Naive B cell (primary cell): ENCODE measurements around the gene TOLLIP. TPM values are rescaled to one million over a fixed set of nuclear protein-coding genes. Genes with fewer than 3 reads are reported as not detected.
"Not testable (repeated sequence)": the region's sequence is repeated elsewhere in the genome, so short reads cannot be mapped to it uniquely, and the experiment has no call there.

ENCODE experiments used
- ATAC-seq, 2 donors: fragments of 150-1000 bp; cut with Tn5 transposase; 2 replicates each; pipeline ENCODE4 v1.10.0; 2021; ENCODE audit warnings: low read depth in 2 of 2, mild to moderate bottlenecking in 2 of 2, moderate library complexity in 2 of 2
- DNase-seq: peaks from one replicate; pipeline ENCODE4 v3.0.0; 2022
- H3K27ac Mint-ChIP-seq, 6 donors: one replicate each; pipeline ENCODE4 v1.8.0; 2020 to 2022; ENCODE audit warnings: mild to moderate bottlenecking in 6 of 6, mixed read lengths in 6 of 6, moderate library complexity in 5 of 6, inconsistent platforms in 2 of 6
- H3K27me3 Mint-ChIP-seq, 3 donors: one replicate each; pipeline ENCODE4 v1.8.0; 2021 to 2022; ENCODE audit warnings: mixed read lengths in 3 of 3, mild to moderate bottlenecking in 1 of 3
- H3K36me3 Mint-ChIP-seq, 2 donors: one replicate each; pipeline ENCODE4 v1.8.0; 2020 to 2022; ENCODE audit warnings: mixed read lengths in 2 of 2, inconsistent platforms in 1 of 2, mild to moderate bottlenecking in 1 of 2
- H3K4me1 Mint-ChIP-seq, 3 donors: one replicate each; pipeline ENCODE4 v1.8.0; 2020 to 2022; ENCODE audit warnings: mixed read lengths in 3 of 3, inconsistent platforms in 1 of 3, mild to moderate bottlenecking in 1 of 3, moderate library complexity in 1 of 3
- H3K4me3 Mint-ChIP-seq, 8 donors: one replicate each; pipeline ENCODE4 v1.8.0; 2020 to 2022; ENCODE audit warnings: mild to moderate bottlenecking in 8 of 8, mixed read lengths in 8 of 8, moderate library complexity in 8 of 8, inconsistent platforms in 2 of 8
- H3K9me3 Mint-ChIP-seq, 7 donors: one replicate each; pipeline ENCODE4 v1.8.0; 2020 to 2022; ENCODE audit warnings: mixed read lengths in 7 of 7, mild to moderate bottlenecking in 5 of 7, inconsistent platforms in 2 of 7, moderate library complexity in 1 of 7
- polyA plus RNA-seq, 6 donors: library from polyadenylated mRNA; unstranded; fragments of 300-500 nt; fragmentation: Illumina TruSeq; gene quantifications; one replicate each; pipeline ENCODE4 v1.2.3, GENCODE V29; 2021; ENCODE audit warnings: low read depth in 6 of 6

Gene TOLLIP
- polyA plus RNA-seq, 6 donors from 2014 or later: 29.4 to 59.0 (median 42.8) TPM

- H3K4me1 Mint-ChIP-seq: peaks cover 0 to 3% (median 0%) of the 10 kb centered on the region in 3 donors
- no peak overlapping the region for H3K27ac Mint-ChIP-seq
- no peaks in the 10 kb centered on the region for H3K36me3 Mint-ChIP-seq
- no peaks in the 10 kb centered on the region for H3K9me3 Mint-ChIP-seq
- H3K27me3 Mint-ChIP-seq: peaks cover 0 to 7% (median 0%) of the 10 kb centered on the region in 3 donors
- DNase-seq (no peak), ATAC-seq (no peak)
- H3K4me3 Mint-ChIP-seq: no peak overlapping the region
Observed at GRCh38 chr11:1348796-1349326, 39.4 kb upstream of the TOLLIP start.

- H3K27ac Mint-ChIP-seq: no peak overlapping the region
- ATAC-seq: no peak
- H3K27me3 Mint-ChIP-seq: peaks cover 0 to under 1% (median 0%) of the 10 kb centered on the region in 3 donors
- H3K4me3 Mint-ChIP-seq: no peak overlapping the region
- no peaks in the 10 kb centered on the region for H3K9me3 Mint-ChIP-seq
- no peaks in the 10 kb centered on the region for H3K36me3 Mint-ChIP-seq
- H3K4me1 Mint-ChIP-seq: peaks cover 0 to 3% (median 0%) of the 10 kb centered on the region in 3 donors
- DNase-seq: no peak
Observed at GRCh38 chr11:1348146-1348795, 38.8 kb upstream of the TOLLIP start.

GRCh38 chr11:1347411-1347999, 38.1 kb upstream of the TOLLIP start:
- H3K27me3 Mint-ChIP-seq, H3K4me1 Mint-ChIP-seq, H3K9me3 Mint-ChIP-seq, H3K36me3 Mint-ChIP-seq, H3K27ac Mint-ChIP-seq, ATAC-seq, DNase-seq: not testable (repeated sequence)
- H3K4me3 Mint-ChIP-seq: peak overlapping the region in 1 of 8 donors; percentile 9

GRCh38 chr11:1346669-1347390, 37.4 kb upstream of the TOLLIP start:
- no peak for ATAC-seq
- no peaks in the 10 kb centered on the region for H3K36me3 Mint-ChIP-seq
- no peak for DNase-seq
- H3K9me3 Mint-ChIP-seq: no peaks in the 10 kb centered on the region
- peaks cover 0 to 3% (median 0%) of the 10 kb centered on the region in 3 donors for H3K4me1 Mint-ChIP-seq
- no peak overlapping the region for H3K27ac Mint-ChIP-seq
- no peak overlapping the region for H3K4me3 Mint-ChIP-seq
- no peaks in the 10 kb centered on the region for H3K27me3 Mint-ChIP-seq

GRCh38 chr11:1345737-1346513, 36.5 kb upstream of the TOLLIP start:
- Mint-ChIP-seq H3K9me3 (no peaks in the 10 kb centered on the region), H3K4me1 (peaks cover 0 to 3% (median 0%) of the 10 kb centered on the region in 3 donors), H3K36me3 (no peaks in the 10 kb centered on the region), H3K4me3 (no peak overlapping the region), H3K27me3 (no peaks in the 10 kb centered on the region), H3K27ac (peak overlapping the region in 1 of 6 donors; percentile 76)
- DNase-seq: no peak
- ATAC-seq: no peak

- no peak for ATAC-seq
- Mint-ChIP-seq H3K27ac (peak overlapping the region in 1 of 6 donors; percentile 82), H3K27me3 (no peaks in the 10 kb centered on the region), H3K9me3 (no peaks in the 10 kb centered on the region), H3K36me3 (no peaks in the 10 kb centered on the region), H3K4me1 (peaks cover 0 to 3% (median 0%) of the 10 kb centered on the region in 3 donors), H3K4me3 (no peak overlapping the region)
- DNase-seq: no peak
Observed at GRCh38 chr11:1344056-1344635, 34.7 kb upstream of the TOLLIP start.

GRCh38 chr11:1343391-1344055, 34.1 kb upstream of the TOLLIP start:
- no peaks in the 10 kb centered on the region for H3K27me3 Mint-ChIP-seq
- ATAC-seq: no peak

GRCh38 chr11:1342946-1343345, 33.5 kb upstream of the TOLLIP start:
- Mint-ChIP-seq H3K4me1 (peaks cover 0 to 9% (median 0%) of the 10 kb centered on the region in 3 donors), H3K4me3 (no peak overlapping the region), H3K27me3 (no peaks in the 10 kb centered on the region), H3K27ac (peak overlapping the region in 1 of 6 donors; percentile 75), H3K9me3 (peaks cover 0 to 6% (median 5%) of the 10 kb centered on the region in 7 donors), H3K36me3 (peaks cover under 1 to 8% of the 10 kb centered on the region in 2 donors)
- ATAC-seq (no peak), DNase-seq (no peak)

More at GRCh38 chr11:1343391-1344055, 34.1 kb upstream of the TOLLIP start:
- Mint-ChIP-seq H3K9me3 (peaks cover 0 to under 1% (median 0%) of the 10 kb centered on the region in 7 donors), H3K4me3 (no peak overlapping the region), H3K36me3 (peaks cover 0 to 3% of the 10 kb centered on the region in 2 donors), H3K4me1 (peaks cover 0 to 3% (median 0%) of the 10 kb centered on the region in 3 donors), H3K27ac (peak overlapping the region in 1 of 6 donors; percentile 75)
- no peak for DNase-seq

GRCh38 chr11:1341928-1342524, 32.6 kb upstream of the TOLLIP start:
- no peaks in the 10 kb centered on the region for H3K27me3 Mint-ChIP-seq
- H3K4me3 Mint-ChIP-seq: no peak overlapping the region
- peaks cover 0 to 13% (median 0%) of the 10 kb centered on the region in 3 donors for H3K4me1 Mint-ChIP-seq
- peaks cover 5 to 14% of the 10 kb centered on the region in 2 donors for H3K36me3 Mint-ChIP-seq
- H3K27ac Mint-ChIP-seq: no peak overlapping the region
- no peak for DNase-seq
- no peak for ATAC-seq
- H3K9me3 Mint-ChIP-seq: peaks cover 0 to 9% (median 8%) of the 10 kb centered on the region in 7 donors

- ATAC-seq, DNase-seq, H3K9me3 Mint-ChIP-seq, H3K27ac Mint-ChIP-seq, H3K27me3 Mint-ChIP-seq, H3K4me3 Mint-ChIP-seq: not testable (repeated sequence)
- Mint-ChIP-seq H3K4me1 (peaks cover 0 to 13% (median 0%) of the 10 kb centered on the region in 3 donors), H3K36me3 (peaks cover 5 to 14% of the 10 kb centered on the region in 2 donors)
Observed at GRCh38 chr11:1341226-1341625, 31.8 kb upstream of the TOLLIP start.

GRCh38 chr11:1340111-1340510, 30.7 kb upstream of the TOLLIP start:
- Mint-ChIP-seq H3K27me3 (no peaks in the 10 kb centered on the region), H3K36me3 (peaks cover 5 to 14% of the 10 kb centered on the region in 2 donors), H3K27ac (no peak overlapping the region), H3K9me3 (peaks cover 0 to 9% (median 8%) of the 10 kb centered on the region in 7 donors), H3K4me3 (no peak overlapping the region), H3K4me1 (peaks cover 8 to 13% (median 9%) of the 10 kb centered on the region in 3 donors)
- DNase-seq: no peak
- no peak for ATAC-seq
